Spleen (tissue), 11 donors: ENCODE results near the gene HYCC1. TPM values are rescaled to one million over a fixed set of nuclear protein-coding genes. Genes with fewer than 3 reads are reported as not detected.
"Not testable (repeated sequence)": the region's sequence is repeated elsewhere in the genome, so short reads cannot be mapped to it uniquely, and the experiment has no call there.

Experiments
- DNase-seq: peaks from one replicate; pipeline ENCODE4 v3.0.0-alpha.2; 2020
- H3K27ac ChIP-seq, 8 donors: fragments of 200-600 bp; sonication (generic) in 7 of 8; 1 replicate in 4 of 8; 2 replicates in 4 of 8; pipeline versions ENCODE4 v1.5.0 to v1.8.0; 2016 to 2021; ENCODE audit warnings: inconsistent platforms in 4 of 8, mild to moderate bottlenecking in 4 of 8, moderate library complexity in 1 of 8
- H3K27me3 ChIP-seq, 7 donors: fragments of 200-600 bp; sonication (generic) in 6 of 7; replicated peaks in 1 of 7; 1 replicate in 4 of 7; 2 replicates in 3 of 7; pipeline versions ENCODE4 v1.5.0 to v1.8.0; 2016 to 2021; ENCODE audit warnings: inconsistent platforms in 3 of 7, mild to moderate bottlenecking in 1 of 7
- H3K36me3 ChIP-seq, 6 donors: fragments of 200-600 bp; sonication (generic) in 5 of 6; 1 replicate in 4 of 6; 2 replicates in 2 of 6; pipeline versions ENCODE4 v1.5.0 to v1.8.0; 2016 to 2021; ENCODE audit warnings: inconsistent platforms in 2 of 6
- H3K4me1 ChIP-seq, 6 donors: fragments of 200-600 bp; sonication (generic) in 5 of 6; 1 replicate in 3 of 6; 2 replicates in 3 of 6; pipeline versions ENCODE4 v1.5.0 to v1.8.0; 2016 to 2021; ENCODE audit warnings: inconsistent platforms in 3 of 6
- H3K4me3 ChIP-seq, 8 donors: fragments of 200-600 bp; sonication (generic) in 7 of 8; 1 replicate in 4 of 8; 2 replicates in 4 of 8; pipeline versions ENCODE4 v1.5.0 to v1.8.0; 2016 to 2021; ENCODE audit warnings: inconsistent platforms in 4 of 8, mild to moderate bottlenecking in 4 of 8, moderate library complexity in 2 of 8
- H3K9me3 ChIP-seq, 8 donors: fragments of 200-600 bp; sonication (generic) in 7 of 8; 1 replicate in 4 of 8; 2 replicates in 4 of 8; pipeline versions ENCODE4 v1.5.0 to v1.8.0; 2016 to 2021; ENCODE audit warnings: inconsistent platforms in 4 of 8
- POLR2A ChIP-seq, 3 donors: fragments of 450-650 bp; IDR thresholded peaks; one replicate each; pipeline ENCODE4 v1.5.1; 2017; ENCODE audit warnings: antibody characterized with exemption in 3 of 3, mild to moderate bottlenecking in 1 of 3
- POLR2AphosphoS5 ChIP-seq, 3 donors: sonication (generic); formaldehyde crosslinking; IDR thresholded peaks; one replicate each; pipeline ENCODE4 v1.5.1; 2017; ENCODE audit warnings: antibody characterized with exemption in 3 of 3
- WGBS, 5 donors: extraction: QIAGEN DNeasy Blood & Tissue Kit in 3 of 5; methylation state at CpG; one replicate each; pipeline versions ENCODE4 v1.1.5 to v1.1.7; 2013 to 2018; 5-methylcytosine and 5-hydroxymethylcytosine counted together
- intact Hi-C: fragments of 100-400 bp; cut with DNase I; formaldehyde crosslinking; loops from one replicate; pipeline ENCODE4 v1.15.0; 2023; ENCODE audit warnings: low total_unique reads
- polyA plus RNA-seq, 3 donors: library from polyadenylated mRNA; stranded (reverse); fragments of 200-250 nt; gene quantifications; one replicate each; pipeline ENCODE4 v1.2.1, GENCODE V29; 2013
- total RNA-seq, 7 donors: library from RNA; depleted of rRNA in 3 of 7; stranded (reverse); fragments of >200 nt in 3 of 7; fragmentation: NEBNext Ultra II Directional in 4 of 7; extraction: Animal tissue kit (Norgen Biotek cat#: 25700) in 4 of 7; gene quantifications; one replicate each; pipeline versions ENCODE4 v1.1.0 to v1.2.1, GENCODE V29; 2016 to 2021
- TF ChIP-seq, protein P1 (sequence below), 11 experiments: fragments of 200-600 bp in 7 of 11; fragments of 450-650 bp in 4 of 11; sonication (generic) in 4 of 11; IDR thresholded peaks in 8 of 11; conservative IDR thresholded peaks in 3 of 11; 1 replicate in 7 of 11; 2 replicates in 4 of 11; pipeline versions ENCODE4 v1.4.0 to v1.8.0; 2016 to 2021; ENCODE audit warnings: antibody characterized with exemption in 11 of 11, inconsistent platforms in 4 of 11, mild to moderate bottlenecking in 1 of 11
- donor health status: healthy with polysubstance abuse.
- donor health status: DM: no; HTN: no; CAD: no; lungs with moderate emphysema.
- donor health status: DM: no; HTN: no; CAD: no.
- donor health status: Bipolar disorder and iron deficiency.
- donor health status: healthy.
- donor health status: DM: no; HTN: no; CAD: no.
- donor health status: DM: yes; HTN: yes; CAD: no.

The HYCC1 gene
- total and polyA plus RNA-seq, 10 donors, result 4.0 to 59.0 (median 42.7) TPM

DNA sequence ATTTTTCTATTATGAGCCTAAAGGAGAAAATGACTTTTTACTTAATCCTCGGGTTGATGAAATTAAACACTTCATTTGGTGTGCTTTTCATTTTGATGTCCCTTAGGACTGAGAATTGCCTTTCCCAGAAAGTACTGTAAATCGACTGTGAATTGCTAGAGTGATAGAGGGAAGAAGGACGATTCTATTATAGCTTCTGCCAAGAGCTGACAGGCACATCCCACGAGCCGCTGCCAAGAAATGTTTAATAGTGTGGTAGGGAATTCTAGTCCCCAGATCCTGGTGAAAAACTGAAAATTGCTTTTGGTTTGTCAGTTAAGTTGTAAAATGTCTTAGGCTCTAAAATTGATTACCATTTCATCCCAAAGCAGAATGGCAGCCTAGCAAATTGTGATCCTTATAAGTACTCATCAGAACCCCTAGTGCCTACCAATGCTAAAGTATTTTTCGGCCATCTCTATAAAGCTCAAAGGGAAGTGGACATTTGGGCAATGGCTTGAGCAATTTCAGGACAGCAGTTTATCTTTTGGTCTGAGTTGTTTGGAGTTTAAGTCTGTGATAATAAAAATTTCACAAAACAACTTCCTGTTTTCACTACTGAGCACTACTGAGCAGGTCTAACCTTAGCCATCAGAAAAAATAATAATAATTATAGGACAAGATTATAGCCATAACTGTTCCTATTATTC lies 44.6 kb upstream of the HYCC1 start:
- no peak overlapping the region for H3K4me3 ChIP-seq
- intact Hi-C loops, result loop anchor here (5.0 to 10.0 kb wide), 2 partner anchors 206 to 494 kb away; no protein-coding TSS in a partner anchor
- H3K27ac ChIP-seq, result peak overlapping the region in 4 of 8 donors; percentile 1 to 50 (median 12)
- TF ChIP-seq POLR2AphosphoS5 (IDR thresholded peaks at IDR 0.05), result no peak
- no peak for TF ChIP-seq POLR2A (IDR thresholded peaks at IDR 0.05)
- TF ChIP-seq, protein P1, sequence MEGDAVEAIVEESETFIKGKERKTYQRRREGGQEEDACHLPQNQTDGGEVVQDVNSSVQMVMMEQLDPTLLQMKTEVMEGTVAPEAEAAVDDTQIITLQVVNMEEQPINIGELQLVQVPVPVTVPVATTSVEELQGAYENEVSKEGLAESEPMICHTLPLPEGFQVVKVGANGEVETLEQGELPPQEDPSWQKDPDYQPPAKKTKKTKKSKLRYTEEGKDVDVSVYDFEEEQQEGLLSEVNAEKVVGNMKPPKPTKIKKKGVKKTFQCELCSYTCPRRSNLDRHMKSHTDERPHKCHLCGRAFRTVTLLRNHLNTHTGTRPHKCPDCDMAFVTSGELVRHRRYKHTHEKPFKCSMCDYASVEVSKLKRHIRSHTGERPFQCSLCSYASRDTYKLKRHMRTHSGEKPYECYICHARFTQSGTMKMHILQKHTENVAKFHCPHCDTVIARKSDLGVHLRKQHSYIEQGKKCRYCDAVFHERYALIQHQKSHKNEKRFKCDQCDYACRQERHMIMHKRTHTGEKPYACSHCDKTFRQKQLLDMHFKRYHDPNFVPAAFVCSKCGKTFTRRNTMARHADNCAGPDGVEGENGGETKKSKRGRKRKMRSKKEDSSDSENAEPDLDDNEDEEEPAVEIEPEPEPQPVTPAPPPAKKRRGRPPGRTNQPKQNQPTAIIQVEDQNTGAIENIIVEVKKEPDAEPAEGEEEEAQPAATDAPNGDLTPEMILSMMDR (IDR thresholded peaks at IDR 0.05 in 8 of 11, conservative IDR thresholded peaks at IDR 0.05 in 3 of 11), result no peak
- 65 to 71% (median 69%) methylated on average over 6 of the region's 6 CpGs for WGBS, 5 donors
- peaks cover 0 to 10% (median 0%) of the 10 kb centered on the region in 6 donors for H3K4me1 ChIP-seq
- DNase-seq, result no peak
- H3K9me3 ChIP-seq, result no peaks in the 10 kb centered on the region
- no peaks in the 10 kb centered on the region for H3K36me3 ChIP-seq
- H3K27me3 ChIP-seq, result no peaks in the 10 kb centered on the region

DNA sequence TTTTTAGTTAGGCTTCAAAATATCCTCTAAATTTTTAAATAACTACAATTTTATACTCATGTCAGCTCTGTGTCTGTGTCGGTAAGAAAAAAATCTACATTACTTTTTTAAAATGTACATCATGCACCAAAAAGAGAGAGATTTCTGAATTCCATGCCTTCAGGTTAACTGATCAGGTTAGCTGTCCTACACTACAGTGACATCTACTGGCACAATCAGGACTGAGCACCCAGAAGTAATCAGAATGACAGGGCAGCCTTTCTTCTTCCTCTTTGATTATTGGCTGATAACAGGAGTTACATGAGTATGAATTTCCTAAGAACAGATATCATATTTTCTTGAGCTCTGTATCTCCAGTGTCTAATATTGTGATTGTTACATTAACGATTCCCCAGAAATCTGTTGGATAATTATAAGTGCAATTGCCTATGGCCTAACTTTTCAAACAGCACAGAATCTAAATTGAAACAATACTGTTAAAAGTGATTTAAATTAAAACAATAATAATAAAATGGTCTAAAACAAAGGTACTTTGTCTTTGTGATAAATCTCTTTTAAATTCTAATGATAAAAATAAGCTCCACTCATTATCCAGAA lies 41.8 kb upstream of the HYCC1 start:
- no peak for DNase-seq
- WGBS, 5 donors, result 0 to 1% (median 1%) methylated on average over 2 of the region's 2 CpGs
- intact Hi-C loops, result loop anchor here (5.0 to 10.0 kb wide), 2 partner anchors 203 to 491 kb away; no protein-coding TSS in a partner anchor

DNA sequence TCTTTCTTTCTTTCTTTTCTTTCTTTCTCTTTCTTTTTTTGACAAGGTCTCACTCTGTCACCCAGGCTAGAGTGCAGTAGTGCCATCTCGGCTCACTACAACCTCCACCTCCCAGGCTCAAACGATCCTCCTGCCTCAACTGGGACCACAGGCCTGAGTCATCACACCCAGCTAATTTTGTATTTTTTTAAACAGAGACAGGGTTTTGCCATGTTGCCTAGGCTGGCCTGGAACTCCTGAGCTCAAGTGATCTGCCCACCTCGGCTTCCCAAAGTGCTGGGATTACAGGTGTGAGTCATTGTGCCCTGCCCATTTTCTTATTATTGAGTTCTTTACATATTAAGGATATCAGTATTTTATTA lies 37.2 kb upstream of the HYCC1 start:
- H3K27me3 ChIP-seq, H3K27ac ChIP-seq, H3K36me3 ChIP-seq, H3K4me3 ChIP-seq, H3K9me3 ChIP-seq, H3K4me1 ChIP-seq, DNase-seq: not testable (repeated sequence)
- intact Hi-C loops, result loop anchor here (10.0 kb wide), 1 partner anchor 486 kb away; no protein-coding TSS in a partner anchor
- WGBS, 5 donors, result 79 to 92% (median 82%) methylated on average over 3 of the region's 3 CpGs

More for the DNA sequence above, 41.8 kb upstream of the HYCC1 start:
- Histone ChIP-seq H3K36me3 (no peaks in the 10 kb centered on the region), H3K27me3 (no peaks in the 10 kb centered on the region), H3K4me3 (no peak overlapping the region), H3K9me3 (no peaks in the 10 kb centered on the region), H3K4me1 (peaks cover 0 to 10% (median 0%) of the 10 kb centered on the region in 6 donors), H3K27ac (no peak overlapping the region)
- TF ChIP-seq, protein P1 (IDR thresholded peaks at IDR 0.05 in 8 of 11, conservative IDR thresholded peaks at IDR 0.05 in 3 of 11), result peak; percentile 68 to 90 (median 84)
- TF ChIP-seq POLR2A (IDR thresholded peaks at IDR 0.05), result no peak

DNA sequence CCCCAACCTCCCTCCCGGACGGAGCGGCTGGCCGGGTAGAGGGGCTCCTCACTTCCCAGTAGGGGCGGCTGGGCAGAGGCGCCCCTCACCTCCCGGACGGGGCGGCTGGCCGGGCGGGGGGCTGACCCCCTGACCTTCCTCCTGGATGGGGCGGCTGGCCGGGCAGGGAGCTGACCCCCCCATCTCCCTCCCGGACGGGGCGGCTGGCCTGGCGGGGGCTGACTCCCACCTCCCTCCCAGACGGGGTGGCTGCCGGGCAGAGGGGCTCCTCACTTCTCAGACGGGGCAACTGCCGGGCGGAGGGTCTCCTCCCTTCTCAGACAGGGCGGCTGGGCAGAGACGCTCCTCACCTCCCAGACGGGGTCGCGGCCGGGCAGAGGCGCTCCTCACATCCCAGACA lies 32.4 kb upstream of the HYCC1 start:
- H3K4me1 ChIP-seq, H3K4me3 ChIP-seq, DNase-seq, H3K9me3 ChIP-seq, intact Hi-C loops, H3K36me3 ChIP-seq, H3K27ac ChIP-seq, H3K27me3 ChIP-seq: not testable (repeated sequence)
- WGBS, 5 donors, result 94 to 100% (median 96%) methylated on average over 3 to 29 of the region's 29 CpGs; no CpG with 5 or more reads in 1 of the 5 donors

DNA sequence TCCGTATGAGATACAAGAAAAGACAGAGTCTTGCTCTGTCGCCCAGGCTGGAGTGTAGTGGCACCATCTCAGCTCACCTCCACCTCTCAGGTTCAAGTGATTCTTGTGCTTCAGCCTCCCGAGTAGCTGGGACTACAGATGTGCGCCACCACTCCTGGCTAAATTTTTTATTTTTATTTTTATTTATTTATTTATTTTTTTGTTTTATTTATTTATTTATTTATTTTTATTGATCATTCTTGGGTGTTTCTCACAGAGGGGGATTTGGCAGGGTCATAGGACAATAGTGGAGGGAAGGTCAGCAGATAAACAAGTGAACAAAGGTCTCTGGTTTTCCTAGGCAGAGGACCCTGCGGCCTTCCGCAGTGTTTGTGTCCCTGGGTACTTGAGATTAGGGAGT lies 31.2 kb upstream of the HYCC1 start:
- intact Hi-C loops, DNase-seq, H3K27me3 ChIP-seq, H3K4me1 ChIP-seq, H3K36me3 ChIP-seq, H3K9me3 ChIP-seq, H3K4me3 ChIP-seq, H3K27ac ChIP-seq: not testable (repeated sequence)
- 85 to 100% (median 91%) methylated on average over 4 of the region's 6 CpGs for WGBS, 5 donors
